Transverse colon (tissue), 4 donors: ENCODE measurements around the gene DLAT. TPM values are rescaled to one million over a fixed set of nuclear protein-coding genes. Genes with fewer than 3 reads are reported as not detected.

Experiments
- DNase-seq: peaks from one replicate; pipeline ENCODE4 v3.0.0-alpha.2; 2019
- H3K27ac ChIP-seq, 4 donors: fragments of 200-600 bp; sonication (generic); 2 replicates each; pipeline ENCODE4 v1.5.1; 2016 to 2018; ENCODE audit warnings: inconsistent platforms in 4 of 4
- H3K27me3 ChIP-seq: fragments of 200-600 bp; sonication (generic); 2 replicates; pipeline ENCODE4 v1.5.1; 2017; ENCODE audit warnings: inconsistent platforms
- H3K36me3 ChIP-seq, 4 donors: fragments of 200-600 bp; sonication (generic); 2 replicates each; pipeline ENCODE4 v1.5.1; 2017 to 2019; ENCODE audit warnings: inconsistent platforms in 4 of 4
- H3K4me1 ChIP-seq, 4 donors: fragments of 200-600 bp; sonication (generic); 2 replicates each; pipeline ENCODE4 v1.5.1; 2017 to 2020; ENCODE audit warnings: inconsistent platforms in 4 of 4
- H3K4me3 ChIP-seq, 4 donors: fragments of 200-600 bp; sonication (generic); 1 replicate in 1 of 4; 2 replicates in 3 of 4; pipeline versions ENCODE4 v1.5.1 to v1.6.1; 2017 to 2019; ENCODE audit warnings: inconsistent platforms in 4 of 4
- H3K9me3 ChIP-seq, 2 donors: fragments of 200-600 bp; sonication (generic); 2 replicates each; pipeline ENCODE4 v1.5.1; 2017 to 2019; ENCODE audit warnings: inconsistent platforms in 2 of 2
- EP300 ChIP-seq: sonication (generic); formaldehyde crosslinking; IDR thresholded peaks from one replicate; pipeline ENCODE4 v1.6.1; 2017; ENCODE audit warnings: antibody characterized with exemption, low read depth
- POLR2A ChIP-seq: fragments of 450-650 bp; IDR thresholded peaks from one replicate; pipeline ENCODE4 v1.6.1; 2016; ENCODE audit warnings: antibody characterized with exemption, mild to moderate bottlenecking, moderate library complexity
- POLR2AphosphoS5 ChIP-seq, 3 donors: sonication (generic); formaldehyde crosslinking; IDR thresholded peaks; one replicate each; pipeline ENCODE4 v1.6.1; 2016; ENCODE audit warnings: antibody characterized with exemption in 3 of 3
- WGBS, 2 donors: methylation state at CpG; one replicate each; pipeline ENCODE4 v1.1.5; 2018; ENCODE audit warnings: low coverage in 1 of 2; 5-methylcytosine and 5-hydroxymethylcytosine counted together
- in situ Hi-C, 4 donors: fragments of 200-750 bp; cut with MboI; loops; one replicate each; pipeline versions ENCODE4 v1.15.0 to v1.15.1; 2017; ENCODE audit warnings: low sequenced_read_pairs in 3 of 4, low pct_ligation_motif_present in 1 of 4, low pct_unique_long_range_greater_than_20kb in 1 of 4
- intact Hi-C: fragments of 100-400 bp; cut with DNase I; formaldehyde crosslinking; loops from one replicate; pipeline ENCODE4 v1.15.1; 2023; ENCODE audit warnings: low total_unique reads
- total RNA-seq, 4 donors: library from RNA; depleted of rRNA; stranded (reverse); fragments of >200 nt; gene quantifications; one replicate each; pipeline ENCODE4 v1.1.0, GENCODE V29; 2016
- TF ChIP-seq, protein P1 (sequence below), 5 experiments: fragments of 200-600 bp in 3 of 5; fragments of 450-650 bp in 2 of 5; sonication (generic) in 3 of 5; IDR thresholded peaks; 1 replicate in 2 of 5; 2 replicates in 3 of 5; pipeline ENCODE4 v1.5.1; 2016 to 2017; ENCODE audit warnings: antibody characterized with exemption in 5 of 5, inconsistent platforms in 3 of 5, mild to moderate bottlenecking in 2 of 5, moderate library complexity in 1 of 5

DLAT gene
- total RNA-seq, 4 donors from 2014 or later = 20.2 to 40.3 (median 23.8) TPM

DNA sequence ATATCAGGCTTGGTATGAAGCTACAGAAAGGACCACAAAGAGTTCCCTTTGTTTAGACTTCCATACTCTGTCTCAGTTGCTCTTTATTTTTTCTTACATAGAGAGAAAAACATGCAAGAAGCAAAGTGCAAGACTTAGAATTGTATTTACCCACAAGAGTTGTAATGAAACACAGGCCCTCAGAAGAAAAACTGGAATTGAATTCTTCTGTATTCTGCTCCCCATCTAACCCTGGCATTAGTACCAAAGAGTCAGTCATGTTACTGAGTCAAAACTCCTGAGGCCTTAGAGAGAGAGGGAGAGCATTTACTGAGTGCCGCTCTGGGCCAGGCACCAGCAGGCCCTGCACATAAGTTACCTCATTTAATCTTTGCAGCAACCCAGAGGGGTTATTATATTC, 43.9 kb upstream of the DLAT start:
- no peaks in the 10 kb centered on the region for H3K27me3 ChIP-seq
- TF ChIP-seq POLR2AphosphoS5 (IDR thresholded peaks at IDR 0.05) = no peak
- TF ChIP-seq, protein P1, sequence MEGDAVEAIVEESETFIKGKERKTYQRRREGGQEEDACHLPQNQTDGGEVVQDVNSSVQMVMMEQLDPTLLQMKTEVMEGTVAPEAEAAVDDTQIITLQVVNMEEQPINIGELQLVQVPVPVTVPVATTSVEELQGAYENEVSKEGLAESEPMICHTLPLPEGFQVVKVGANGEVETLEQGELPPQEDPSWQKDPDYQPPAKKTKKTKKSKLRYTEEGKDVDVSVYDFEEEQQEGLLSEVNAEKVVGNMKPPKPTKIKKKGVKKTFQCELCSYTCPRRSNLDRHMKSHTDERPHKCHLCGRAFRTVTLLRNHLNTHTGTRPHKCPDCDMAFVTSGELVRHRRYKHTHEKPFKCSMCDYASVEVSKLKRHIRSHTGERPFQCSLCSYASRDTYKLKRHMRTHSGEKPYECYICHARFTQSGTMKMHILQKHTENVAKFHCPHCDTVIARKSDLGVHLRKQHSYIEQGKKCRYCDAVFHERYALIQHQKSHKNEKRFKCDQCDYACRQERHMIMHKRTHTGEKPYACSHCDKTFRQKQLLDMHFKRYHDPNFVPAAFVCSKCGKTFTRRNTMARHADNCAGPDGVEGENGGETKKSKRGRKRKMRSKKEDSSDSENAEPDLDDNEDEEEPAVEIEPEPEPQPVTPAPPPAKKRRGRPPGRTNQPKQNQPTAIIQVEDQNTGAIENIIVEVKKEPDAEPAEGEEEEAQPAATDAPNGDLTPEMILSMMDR (IDR thresholded peaks at IDR 0.05) = no peak
- no peak for TF ChIP-seq EP300
- no peak for TF ChIP-seq POLR2A
- H3K4me3 ChIP-seq = no peak overlapping the region
- H3K4me1 ChIP-seq = peaks cover 8 to 70% (median 36%) of the 10 kb centered on the region in 4 donors
- DNase-seq = no peak
- intact Hi-C loops = no loop called here
- in situ Hi-C loops = loop anchor here in 3 of 4 donors (10.0 kb wide), 2 partner anchors 46 to 56 kb away; partner anchors contain the start of gene DIXDC1 (in 1 of the 3)
- WGBS, 2 donors = 95% methylated on average over 1 of the region's 1 CpG; no CpG with 5 or more reads in 1 of the 2 donors
- peaks cover 0 to 13% (median 0%) of the 10 kb centered on the region in 4 donors for H3K36me3 ChIP-seq
- H3K9me3 ChIP-seq = no peaks in the 10 kb centered on the region
- peak overlapping the region; percentile 77 to 87 (median 82) for H3K27ac ChIP-seq

- no peaks in the 10 kb centered on the region for H3K9me3 ChIP-seq
- peaks cover 0 to 13% (median 0%) of the 10 kb centered on the region in 4 donors for H3K36me3 ChIP-seq
- H3K27ac ChIP-seq = peak overlapping the region; percentile 77 to 87 (median 82)
- no peaks in the 10 kb centered on the region for H3K27me3 ChIP-seq
- DNase-seq = peak; percentile 87
- peak overlapping the region in 3 of 4 donors; percentile 23 to 46 (median 23) for H3K4me3 ChIP-seq
- peak; percentile 56 for TF ChIP-seq POLR2A
- TF ChIP-seq, protein P1 (IDR thresholded peaks at IDR 0.05) = peak; percentile 63 to 87 (median 68)
- TF ChIP-seq EP300 = no peak
- peak in 2 of 3 donors; percentile 49 to 55 for TF ChIP-seq POLR2AphosphoS5 (IDR thresholded peaks at IDR 0.05)
- H3K4me1 ChIP-seq = peaks cover 8 to 62% (median 30%) of the 10 kb centered on the region in 4 donors
- intact Hi-C loops = no loop called here
- in situ Hi-C loops = loop anchor here in 3 of 4 donors (10.0 kb wide), 2 partner anchors 47 to 57 kb away; partner anchors contain the start of gene DIXDC1 (in 1 of the 3)
- WGBS, 2 donors = 27 to 33% methylated on average over 3 to 7 of the region's 7 CpGs
Observed at GRCh38 chr11:111982019-111982464, 43.2 kb upstream of the DLAT start.

GRCh38 chr11:111982541-111983186, 42.5 kb upstream of the DLAT start:
- H3K27me3 ChIP-seq = no peaks in the 10 kb centered on the region
- in situ Hi-C loops (loop anchor here in 3 of 4 donors (10.0 kb wide), 2 partner anchors 48 to 58 kb away; partner anchors contain the start of gene DIXDC1 (in 1 of the 3)), intact Hi-C loops (no loop called here)
- peak overlapping the region; percentile 77 to 87 (median 82) for H3K27ac ChIP-seq
- peaks cover 8 to 57% (median 26%) of the 10 kb centered on the region in 4 donors for H3K4me1 ChIP-seq
- TF ChIP-seq EP300 (no peak), POLR2A (no peak), POLR2AphosphoS5 (IDR thresholded peaks at IDR 0.05) (no peak)
- TF ChIP-seq, protein P1 (IDR thresholded peaks at IDR 0.05) = no peak
- peak overlapping the region in 3 of 4 donors; percentile 23 to 46 (median 23) for H3K4me3 ChIP-seq
- DNase-seq = no peak
- WGBS, 2 donors = 31 to 37% methylated on average over 3 to 5 of the region's 5 CpGs
- H3K9me3 ChIP-seq = no peaks in the 10 kb centered on the region
- peaks cover 0 to 13% (median 2%) of the 10 kb centered on the region in 4 donors for H3K36me3 ChIP-seq
